PC-9 (cell line): Measurements from ENCODE around the gene ZNF778.

Experiments
- EZH2 ChIP-seq: fragments of 200-600 bp; sonication (generic); IDR thresholded peaks from 2 replicates; pipeline ENCODE4 v1.8.0; 2017; ENCODE audit warnings: antibody characterized with exemption, low read depth
- TF ChIP-seq, protein P1 (sequence below): fragments of 200-600 bp; sonication (generic); conservative IDR thresholded peaks from 2 replicates; pipeline ENCODE4 v1.6.1; 2017; ENCODE audit warnings: mixed run types, antibody characterized with exemption, mild to moderate bottlenecking, moderate library complexity

GRCh38 chr16:89177501-89177900 lies 40.0 kb upstream of the ZNF778 start:
- TF ChIP-seq, protein P1, sequence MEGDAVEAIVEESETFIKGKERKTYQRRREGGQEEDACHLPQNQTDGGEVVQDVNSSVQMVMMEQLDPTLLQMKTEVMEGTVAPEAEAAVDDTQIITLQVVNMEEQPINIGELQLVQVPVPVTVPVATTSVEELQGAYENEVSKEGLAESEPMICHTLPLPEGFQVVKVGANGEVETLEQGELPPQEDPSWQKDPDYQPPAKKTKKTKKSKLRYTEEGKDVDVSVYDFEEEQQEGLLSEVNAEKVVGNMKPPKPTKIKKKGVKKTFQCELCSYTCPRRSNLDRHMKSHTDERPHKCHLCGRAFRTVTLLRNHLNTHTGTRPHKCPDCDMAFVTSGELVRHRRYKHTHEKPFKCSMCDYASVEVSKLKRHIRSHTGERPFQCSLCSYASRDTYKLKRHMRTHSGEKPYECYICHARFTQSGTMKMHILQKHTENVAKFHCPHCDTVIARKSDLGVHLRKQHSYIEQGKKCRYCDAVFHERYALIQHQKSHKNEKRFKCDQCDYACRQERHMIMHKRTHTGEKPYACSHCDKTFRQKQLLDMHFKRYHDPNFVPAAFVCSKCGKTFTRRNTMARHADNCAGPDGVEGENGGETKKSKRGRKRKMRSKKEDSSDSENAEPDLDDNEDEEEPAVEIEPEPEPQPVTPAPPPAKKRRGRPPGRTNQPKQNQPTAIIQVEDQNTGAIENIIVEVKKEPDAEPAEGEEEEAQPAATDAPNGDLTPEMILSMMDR: no peak
- no peak for TF ChIP-seq EZH2
